ENCODE measurements around the gene PRSS22. TPM values are rescaled to one million over a fixed set of nuclear protein-coding genes. Genes with fewer than 3 reads are reported as not detected.

PRSS22 gene
- total RNA-seq, 1 experiment from 2014 or later, result 0.80 TPM

DNA sequence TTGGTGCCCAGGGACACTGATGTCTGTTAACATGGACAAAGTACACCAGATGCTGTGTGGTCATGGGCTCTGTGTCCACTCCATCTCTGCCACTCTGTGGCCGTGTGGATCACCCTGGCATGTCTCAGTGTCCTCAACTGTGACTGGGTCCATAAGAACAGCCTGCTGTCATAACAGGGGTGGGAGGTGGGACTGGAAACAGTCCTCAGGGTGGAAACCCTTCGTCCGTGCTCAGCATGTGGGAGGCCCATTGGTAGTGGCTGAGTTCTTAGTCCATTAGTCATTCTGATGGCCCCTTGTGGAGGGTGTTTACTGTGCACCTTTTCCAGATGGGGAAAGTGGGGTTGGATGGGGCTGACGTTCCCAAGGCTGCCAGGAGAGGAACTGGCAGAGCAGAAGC, 37.8 kb upstream of the PRSS22 start:
- DNase-seq, result no peak
- no peak overlapping the region for H3K4me3 ChIP-seq (ENCODE audit: insufficient read depth, low read depth, low read length)

DNA sequence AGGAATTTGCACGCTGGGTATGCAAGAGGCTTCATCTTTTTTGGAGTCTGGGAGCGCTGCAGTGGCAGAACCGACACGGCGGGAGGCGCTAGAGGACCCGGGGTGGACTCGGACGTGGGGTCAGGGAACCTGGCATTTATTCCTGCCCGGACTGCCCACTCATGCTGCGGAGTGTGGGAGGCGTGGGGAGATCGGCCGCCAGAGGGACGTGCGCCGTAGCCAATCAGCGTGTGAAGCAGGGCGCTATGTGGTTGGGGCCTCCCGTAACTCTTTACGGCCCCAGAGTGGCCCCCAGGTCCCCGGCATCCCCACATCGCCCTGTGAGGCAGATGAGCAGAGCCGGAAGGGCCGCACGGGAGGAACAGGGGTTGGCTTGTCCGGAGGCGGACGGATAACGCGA, 36.3 kb upstream of the PRSS22 start:
- Histone ChIP-seq H3K4me3 (ENCODE audit: insufficient read depth, low read depth, low read length) (no peak overlapping the region), H3K36me3 (replicated peaks; ENCODE audit: control insufficient read depth, insufficient read depth, low read length) (peaks cover 2% of the 10 kb centered on the region), H3K27me3 (ENCODE audit: control insufficient read depth, insufficient read depth, low read length) (no peaks in the 10 kb centered on the region)
- DNase-seq, result peak; percentile 65

More for the DNA sequence above, 37.8 kb upstream of the PRSS22 start:
- Histone ChIP-seq H3K27me3 (ENCODE audit: control insufficient read depth, insufficient read depth, low read length) (no peaks in the 10 kb centered on the region), H3K36me3 (replicated peaks; ENCODE audit: control insufficient read depth, insufficient read depth, low read length) (peaks cover 2% of the 10 kb centered on the region)

DNA sequence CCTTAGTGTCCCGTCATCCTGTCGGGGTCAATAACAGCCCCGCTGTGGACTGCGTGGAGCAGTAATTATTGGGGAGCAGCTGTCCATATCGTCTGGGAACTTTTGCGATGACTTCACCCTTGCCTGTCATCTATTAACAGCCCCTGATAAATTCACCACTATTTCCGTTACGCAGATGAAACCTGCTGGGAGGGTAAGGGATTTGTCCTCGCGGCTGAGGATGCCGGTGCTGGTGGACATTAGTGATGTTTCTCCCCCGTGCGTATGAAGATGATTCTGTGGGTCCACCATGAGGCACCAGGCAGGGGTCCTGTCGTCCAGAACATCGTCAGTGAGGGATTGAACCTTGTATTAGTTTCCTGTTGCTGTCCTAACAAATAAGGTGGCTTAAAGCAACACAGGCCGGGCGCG, 26.1 kb upstream of the PRSS22 start:
- H3K36me3 ChIP-seq (replicated peaks; ENCODE audit: control insufficient read depth, insufficient read depth, low read length), result no peaks in the 10 kb centered on the region
- DNase-seq, result no peak
- peak overlapping the region; percentile 98 for H3K4me3 ChIP-seq (ENCODE audit: insufficient read depth, low read depth, low read length)
- H3K27me3 ChIP-seq (ENCODE audit: control insufficient read depth, insufficient read depth, low read length), result no peaks in the 10 kb centered on the region; the same call in 1 of the 2 replicates

DNA sequence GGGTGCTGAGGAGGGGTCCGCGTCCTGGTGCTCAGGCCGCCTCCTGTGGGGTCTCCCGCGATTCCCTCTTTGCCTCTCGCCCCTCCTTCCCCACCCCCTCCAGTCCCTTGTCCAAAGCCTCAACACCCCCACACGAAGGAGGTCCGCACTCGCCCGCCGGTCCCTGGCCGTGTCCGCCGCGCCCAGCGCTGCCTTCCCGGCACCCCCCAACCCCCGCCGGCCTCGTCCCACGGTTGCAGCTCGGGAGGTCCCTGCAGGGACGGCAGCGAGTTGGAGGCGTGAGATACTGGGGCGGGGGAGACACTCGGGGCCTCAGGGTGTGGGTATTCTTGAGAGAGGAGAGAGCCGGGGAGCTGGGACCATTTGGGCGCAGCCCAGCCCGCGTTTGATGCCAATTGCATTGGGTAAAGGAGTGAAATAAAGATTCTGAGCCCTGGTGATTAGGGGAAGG, 25.5 kb upstream of the PRSS22 start:
- no peak for DNase-seq
- peak overlapping the region; percentile 98 for H3K4me3 ChIP-seq (ENCODE audit: insufficient read depth, low read depth, low read length)
- no peaks in the 10 kb centered on the region; the same call in 1 of the 2 replicates for H3K27me3 ChIP-seq (ENCODE audit: control insufficient read depth, insufficient read depth, low read length)
- H3K36me3 ChIP-seq (replicated peaks; ENCODE audit: control insufficient read depth, insufficient read depth, low read length), result no peaks in the 10 kb centered on the region

DNA sequence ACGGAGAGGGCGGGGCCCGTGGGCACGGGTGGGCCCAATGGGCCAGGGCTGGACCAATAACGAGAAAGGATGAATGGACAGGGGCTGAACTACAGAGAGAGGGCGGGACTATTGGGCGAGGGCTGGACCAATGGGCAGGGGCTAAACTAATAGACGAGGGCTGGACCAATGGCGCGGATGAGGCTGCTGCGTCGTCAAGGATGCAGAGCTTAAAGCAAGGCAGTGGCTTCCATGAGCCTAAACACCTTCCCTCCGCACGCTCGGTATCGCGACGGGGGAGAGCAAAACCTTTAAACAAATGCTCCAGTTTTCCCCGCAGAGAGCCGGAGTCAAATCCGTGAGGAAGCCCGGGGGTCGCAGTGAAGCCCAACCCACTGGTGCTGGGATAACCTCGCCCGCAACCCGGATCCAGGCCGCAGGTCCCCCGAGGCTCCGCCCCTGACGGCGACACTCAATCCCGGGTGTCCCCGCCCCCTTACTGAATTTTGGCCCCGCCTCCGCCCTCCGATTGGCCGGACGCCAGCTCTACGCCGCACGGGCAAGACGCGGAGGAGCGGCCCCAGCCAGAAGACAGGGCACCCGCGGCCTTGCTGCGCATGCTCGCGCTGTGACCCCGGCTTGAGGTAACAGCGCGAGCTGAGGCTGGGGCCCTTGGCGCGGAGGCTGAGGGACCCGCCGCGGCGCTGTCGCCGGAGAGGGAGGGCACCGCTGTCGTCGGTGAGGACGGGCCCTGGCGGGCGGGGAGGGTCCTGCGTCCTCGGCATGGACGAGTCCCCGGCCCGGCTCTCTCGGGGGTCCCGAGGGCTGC, 24.9 kb upstream of the PRSS22 start, which contains the start of gene FLYWCH2:
Gene FLYWCH2, plus strand, starts transcription at position 566 of the 808 bp plus-strand sequence. CDS start 13,235 bp downstream, outside the sequence.
- peak; percentile 98 for DNase-seq
- Histone ChIP-seq H3K4me3 (ENCODE audit: insufficient read depth, low read depth, low read length) (peak within 1 kb of the TSS; percentile 98), H3K27me3 (ENCODE audit: control insufficient read depth, insufficient read depth, low read length) (no peaks in the 10 kb centered on the region; the same call in 1 of the 2 replicates), H3K36me3 (replicated peaks; ENCODE audit: control insufficient read depth, insufficient read depth, low read length) (no peaks in the 10 kb centered on the region)

DNA sequence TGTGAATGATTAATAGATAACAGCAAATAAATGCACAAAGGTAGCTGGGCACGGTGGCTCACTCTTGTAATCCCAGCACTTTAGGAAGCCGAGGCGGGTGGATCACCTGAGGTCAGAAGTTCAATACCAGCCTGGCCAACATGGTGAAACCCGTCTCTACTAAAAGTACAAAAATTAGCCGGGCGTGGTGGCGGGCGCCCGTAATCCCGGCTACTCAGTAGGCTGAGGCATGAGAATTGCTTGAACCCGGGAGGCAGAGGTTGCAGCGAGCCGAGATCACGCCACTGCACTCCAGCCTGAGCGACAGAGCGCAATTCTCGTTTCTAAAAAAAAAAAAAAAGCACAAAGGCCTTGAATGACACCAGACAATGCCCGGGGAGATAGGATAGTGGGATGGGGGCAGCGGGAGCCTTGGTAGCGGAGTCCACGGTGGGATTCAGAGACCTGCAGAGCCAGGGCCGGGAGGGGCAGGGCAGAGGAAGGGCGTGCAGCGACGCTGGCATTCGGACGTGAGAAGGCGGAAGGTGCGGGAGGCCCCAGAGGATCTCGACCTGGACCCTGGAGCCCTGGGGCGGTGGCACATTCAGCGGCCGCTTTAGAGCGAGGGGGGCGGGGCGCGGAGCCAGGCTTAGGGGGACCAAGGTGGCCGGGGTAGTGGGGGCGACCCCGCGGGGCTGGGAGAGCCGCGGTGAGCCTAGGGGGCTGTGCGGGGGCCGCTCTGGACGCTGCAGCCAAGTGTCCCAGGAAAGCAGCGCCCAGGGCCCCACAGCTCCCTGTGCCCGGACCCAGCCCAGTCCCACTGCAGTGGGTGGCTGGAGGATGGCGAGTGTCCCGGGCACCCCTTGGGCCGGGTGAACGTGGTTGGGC, 24.0 kb upstream of the PRSS22 start:
- no peaks in the 10 kb centered on the region for H3K36me3 ChIP-seq (replicated peaks; ENCODE audit: control insufficient read depth, insufficient read depth, low read length)
- H3K4me3 ChIP-seq (ENCODE audit: insufficient read depth, low read depth, low read length), result peak overlapping the region; percentile 73
- no peaks in the 10 kb centered on the region; the same call in 1 of the 2 replicates for H3K27me3 ChIP-seq (ENCODE audit: control insufficient read depth, insufficient read depth, low read length)
- peak; percentile 76 for DNase-seq

DNA sequence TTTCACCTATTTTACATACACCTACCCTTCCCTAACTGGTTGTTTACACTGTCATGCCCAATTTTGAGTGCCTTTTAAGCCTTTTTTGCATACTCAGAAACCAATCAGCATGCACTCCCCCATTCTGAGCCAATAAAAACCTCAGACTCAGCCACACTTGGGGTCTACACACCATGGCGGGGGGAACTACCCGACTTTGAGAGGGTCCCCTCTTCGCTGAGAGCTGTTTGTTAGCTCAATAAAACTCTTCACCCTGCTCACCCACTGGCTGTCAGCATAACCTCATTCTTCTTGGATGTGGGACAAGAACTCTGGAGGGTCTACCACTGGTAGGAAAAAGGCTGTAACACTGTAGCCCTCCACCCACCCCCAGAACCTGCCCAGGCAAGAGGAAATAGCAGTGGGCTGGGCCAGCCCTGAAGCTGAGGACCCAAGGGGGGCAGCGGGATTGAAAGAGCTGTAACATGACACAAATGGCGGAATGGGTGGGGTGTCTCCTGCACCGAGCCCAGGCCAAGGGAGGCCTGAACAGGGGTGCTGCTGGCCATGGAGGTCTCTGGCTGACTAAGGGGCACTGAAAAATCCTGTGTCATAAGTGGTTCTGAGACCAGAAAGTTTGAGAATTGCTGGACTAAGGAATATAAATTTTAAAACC, 22.0 kb upstream of the PRSS22 start:
- Histone ChIP-seq H3K36me3 (replicated peaks; ENCODE audit: control insufficient read depth, insufficient read depth, low read length) (no peaks in the 10 kb centered on the region), H3K4me3 (ENCODE audit: insufficient read depth, low read depth, low read length) (no peak overlapping the region), H3K27me3 (ENCODE audit: control insufficient read depth, insufficient read depth, low read length) (no peaks in the 10 kb centered on the region; the same call in 1 of the 2 replicates)
- no peak for DNase-seq

DNA sequence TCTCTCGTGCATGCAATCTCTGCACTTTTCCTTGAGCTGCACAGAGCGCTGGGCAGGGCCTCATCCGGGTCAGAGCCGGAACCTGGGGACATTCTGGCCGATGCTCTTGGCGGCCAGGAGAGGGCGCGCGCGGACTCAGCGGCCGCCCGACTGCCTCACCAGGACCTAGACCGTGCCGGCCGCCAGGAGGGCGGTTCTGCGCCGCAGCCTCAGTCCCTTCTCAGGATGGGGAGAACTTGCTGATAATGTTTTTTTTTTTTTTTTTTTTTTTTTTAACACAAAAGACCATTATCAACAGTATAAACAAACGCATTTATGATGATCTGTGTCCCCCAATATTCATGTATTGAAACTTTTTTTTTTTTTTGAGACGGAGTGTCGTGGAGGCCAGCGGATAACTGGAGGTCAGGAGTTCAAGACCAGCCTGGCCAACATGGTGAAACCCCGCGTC, 17.0 kb upstream of the PRSS22 start:
- peak; percentile 93 for DNase-seq
- H3K36me3 ChIP-seq (replicated peaks; ENCODE audit: control insufficient read depth, insufficient read depth, low read length), result no peaks in the 10 kb centered on the region
- peaks cover 1% of the 10 kb centered on the region for H3K27me3 ChIP-seq (ENCODE audit: control insufficient read depth, insufficient read depth, low read length)
- no peak overlapping the region for H3K4me3 ChIP-seq (ENCODE audit: insufficient read depth, low read depth, low read length)

DNA sequence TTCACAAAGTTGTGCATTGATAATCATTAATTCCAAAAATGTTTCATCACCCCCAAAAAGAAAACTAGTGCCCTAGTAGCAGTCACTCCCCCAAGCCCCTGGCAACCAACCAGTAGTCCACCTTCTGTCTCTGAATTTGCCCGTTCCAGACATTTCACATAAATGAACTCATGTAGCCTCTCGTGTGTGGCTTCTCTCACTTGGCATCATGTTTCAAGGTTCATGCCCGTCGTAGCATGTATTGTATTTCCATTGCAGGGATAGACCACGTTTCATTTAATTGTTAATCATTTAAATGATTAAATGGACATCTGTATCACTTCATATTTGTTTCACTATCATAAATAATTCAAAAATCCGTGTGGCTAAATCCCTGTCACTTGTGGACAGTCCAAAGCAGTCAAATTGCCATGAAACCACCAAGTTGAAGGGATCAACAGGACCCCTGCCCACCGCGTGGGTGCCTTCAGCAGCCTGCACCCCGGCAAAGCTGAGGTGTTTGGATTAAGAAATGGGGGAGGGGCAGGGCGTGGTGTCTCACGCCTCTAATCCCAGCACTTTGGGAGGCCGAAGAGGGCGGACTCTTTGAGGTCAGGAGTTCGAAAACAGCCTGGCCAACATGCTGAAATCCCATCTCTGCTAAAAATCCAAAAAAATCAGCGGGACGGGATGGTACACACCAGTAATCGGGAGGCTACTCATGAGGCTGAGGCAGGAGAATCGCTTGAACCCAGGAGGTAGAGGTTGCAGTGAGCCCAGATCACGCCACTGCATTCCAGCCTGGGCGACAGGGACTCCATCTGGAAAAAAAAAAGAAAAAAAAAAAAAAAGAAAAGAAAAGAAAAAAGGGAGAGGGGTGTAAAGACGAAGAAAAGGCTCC, 16.3 kb upstream of the PRSS22 start:
- Histone ChIP-seq H3K36me3 (replicated peaks; ENCODE audit: control insufficient read depth, insufficient read depth, low read length) (no peaks in the 10 kb centered on the region), H3K4me3 (ENCODE audit: insufficient read depth, low read depth, low read length) (no peak overlapping the region), H3K27me3 (ENCODE audit: control insufficient read depth, insufficient read depth, low read length) (peaks cover 2% of the 10 kb centered on the region)
- no peak for DNase-seq

DNA sequence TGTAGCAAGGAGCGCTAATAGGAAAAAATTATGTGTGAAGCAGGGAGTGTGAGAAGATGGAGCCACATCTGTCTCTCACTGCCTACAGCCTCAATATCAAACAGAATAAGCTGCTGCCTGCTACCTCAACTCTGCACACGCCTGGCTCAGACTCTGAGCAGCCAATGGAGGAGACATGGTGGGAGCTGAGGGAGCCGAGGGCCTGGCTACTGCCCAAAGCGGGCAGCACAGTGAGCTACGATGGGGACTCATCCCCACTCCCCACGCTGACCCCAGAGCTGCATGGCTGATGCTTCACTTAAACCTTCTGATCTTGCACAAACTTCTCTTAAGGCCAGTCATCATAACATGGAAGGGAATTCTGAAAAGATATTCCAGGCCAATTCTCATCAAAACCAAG, 14.0 kb upstream of the PRSS22 start:
- DNase-seq, result no peak
- Histone ChIP-seq H3K27me3 (ENCODE audit: control insufficient read depth, insufficient read depth, low read length) (peaks cover 2% of the 10 kb centered on the region), H3K4me3 (ENCODE audit: insufficient read depth, low read depth, low read length) (no peak overlapping the region), H3K36me3 (replicated peaks; ENCODE audit: control insufficient read depth, insufficient read depth, low read length) (no peaks in the 10 kb centered on the region)

DNA sequence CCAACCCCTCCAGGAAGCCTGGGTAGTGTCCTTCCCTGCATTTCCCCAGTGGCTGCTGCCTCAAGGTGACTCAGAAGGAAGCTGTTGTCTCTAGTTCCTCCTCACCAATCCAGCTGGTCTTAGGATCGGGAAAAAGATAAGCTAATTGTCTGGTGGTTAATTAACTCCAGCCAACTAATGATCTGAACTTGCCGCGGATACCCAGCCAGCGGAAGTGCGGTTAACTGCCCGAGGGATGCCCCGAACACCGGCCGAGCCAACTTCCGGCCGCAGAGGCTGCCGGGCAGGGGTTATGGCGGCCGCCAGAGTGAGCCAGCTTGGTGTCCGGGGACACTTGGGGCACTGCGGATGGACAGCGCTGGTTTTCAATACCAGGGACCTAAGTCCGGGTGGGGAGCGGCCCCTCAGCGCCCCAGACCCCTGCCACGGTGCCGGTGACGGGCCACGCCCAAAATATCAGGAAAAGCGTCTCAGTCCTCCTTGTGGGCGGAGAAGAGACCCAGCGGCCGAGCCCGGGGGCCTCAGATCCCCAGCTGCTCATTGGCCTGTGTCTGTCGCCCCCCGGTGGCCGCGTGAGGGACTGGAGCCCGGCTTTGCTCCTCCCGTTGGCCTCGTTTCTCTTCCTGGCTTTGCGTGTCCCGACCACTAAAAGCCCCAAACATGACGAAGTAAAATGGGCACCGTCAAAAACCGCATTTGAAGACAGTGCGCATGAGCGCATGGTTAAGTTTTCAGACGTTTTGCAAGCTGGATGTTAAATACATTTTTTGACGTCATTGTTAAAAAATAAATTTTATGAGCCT, 10.2 kb upstream of the PRSS22 start:
- DNase-seq, result peak; percentile 99
- peaks cover 4% of the 10 kb centered on the region for H3K27me3 ChIP-seq (ENCODE audit: control insufficient read depth, insufficient read depth, low read length)

DNA sequence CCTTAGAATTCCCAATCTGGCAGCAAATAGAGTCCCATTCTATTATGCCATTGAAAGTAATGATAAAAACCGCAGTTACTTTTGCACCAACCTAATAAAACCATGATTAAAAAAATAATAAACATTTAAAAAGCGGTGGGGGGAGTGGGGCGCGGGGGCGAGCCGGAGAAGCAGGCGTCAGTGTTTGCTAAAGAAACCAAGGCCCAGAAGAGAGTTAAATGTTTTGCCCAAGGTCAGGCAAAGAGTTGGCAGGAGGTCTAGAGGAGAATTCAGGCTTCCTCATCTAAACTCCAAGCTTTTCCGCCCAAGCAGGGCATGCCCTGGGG, 9.7 kb upstream of the PRSS22 start:
- no peaks in the 10 kb centered on the region for H3K36me3 ChIP-seq (replicated peaks; ENCODE audit: control insufficient read depth, insufficient read depth, low read length)
- no peak for DNase-seq
- peaks cover 4% of the 10 kb centered on the region for H3K27me3 ChIP-seq (ENCODE audit: control insufficient read depth, insufficient read depth, low read length)
- H3K4me3 ChIP-seq (ENCODE audit: insufficient read depth, low read depth, low read length), result peak overlapping the region; percentile 50

More for the DNA sequence above, 10.2 kb upstream of the PRSS22 start:
- no peaks in the 10 kb centered on the region for H3K36me3 ChIP-seq (replicated peaks; ENCODE audit: control insufficient read depth, insufficient read depth, low read length)
- H3K4me3 ChIP-seq (ENCODE audit: insufficient read depth, low read depth, low read length), result peak overlapping the region; percentile 50

DNA sequence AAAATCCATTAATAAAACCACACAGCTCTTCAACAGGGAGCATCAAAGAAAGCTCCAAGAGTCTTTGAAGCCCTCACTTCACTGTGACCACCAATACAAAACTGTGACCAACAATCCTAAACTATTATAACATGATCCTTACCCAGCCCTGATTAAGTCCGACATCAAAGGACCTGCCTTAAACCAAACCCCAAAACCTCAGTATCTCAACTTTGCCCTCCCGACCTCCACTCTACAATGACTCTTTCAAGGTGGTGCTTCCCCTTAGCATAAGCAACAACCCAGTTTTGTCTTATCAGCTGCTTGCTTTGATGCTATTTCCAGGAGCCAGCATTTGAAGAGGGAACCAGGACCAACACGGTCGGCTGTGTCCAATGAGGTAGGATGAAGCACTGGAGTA, 8.5 kb upstream of the PRSS22 start:
- no peak for DNase-seq
- no peak overlapping the region for H3K4me3 ChIP-seq (ENCODE audit: insufficient read depth, low read depth, low read length)
- H3K36me3 ChIP-seq (replicated peaks; ENCODE audit: control insufficient read depth, insufficient read depth, low read length), result no peaks in the 10 kb centered on the region
- H3K27me3 ChIP-seq (ENCODE audit: control insufficient read depth, insufficient read depth, low read length), result peaks cover 4% of the 10 kb centered on the region

All from H7 (cell line).